Osteoblast (primary cell): Measurements from ENCODE around the gene QRFPR. TPM values are rescaled to one million over a fixed set of nuclear protein-coding genes. Genes with fewer than 3 reads are reported as not detected.
"Not testable (repeated sequence)": the region's sequence is repeated elsewhere in the genome, so short reads cannot be mapped to it uniquely, and the experiment has no call there.

ENCODE experiments used
- DNase-seq: peaks from one replicate; pipeline ENCODE4 v3.0.0; 2011; ENCODE audit warnings: low spot score, mixed read lengths; ENCODE audit not compliant: insufficient read length; ENCODE audit errors: missing footprints
- H2AFZ ChIP-seq: 2 replicates; pipeline ENCODE4 v1.6.0; 2011; ENCODE audit warnings: mild to moderate bottlenecking, low read length
- H3K27ac ChIP-seq: 2 replicates; pipeline ENCODE4 v1.5.1; 2011; ENCODE audit warnings: mild to moderate bottlenecking, low read depth, low read length, moderate library complexity
- H3K27me3 ChIP-seq: 2 replicates; pipeline ENCODE4 v1.6.0; 2012; ENCODE audit warnings: mild to moderate bottlenecking, control low read depth, inconsistent platforms, low read length, moderate library complexity; ENCODE audit not compliant: insufficient read depth
- H3K36me3 ChIP-seq: 2 replicates; pipeline ENCODE4 v1.5.1; 2011; ENCODE audit warnings: mild to moderate bottlenecking, low read length, control low read depth, moderate library complexity; ENCODE audit not compliant: insufficient read depth
- H3K4me1 ChIP-seq: 2 replicates; pipeline ENCODE4 v1.5.1; 2011; ENCODE audit warnings: mild to moderate bottlenecking, low read length, control low read depth, moderate library complexity; ENCODE audit not compliant: insufficient read depth
- H3K4me2 ChIP-seq: 2 replicates; pipeline ENCODE4 v1.6.0; 2011; ENCODE audit warnings: mild to moderate bottlenecking, low read length; ENCODE audit not compliant: insufficient read depth
- H3K4me3 ChIP-seq: fragments of 200-600 bp; sonication (generic); 3 replicates; pipeline ENCODE4 v1.5.1; 2012; ENCODE audit warnings: mild to moderate bottlenecking, low read length, inconsistent platforms; ENCODE audit not compliant: insufficient read depth
- H3K79me2 ChIP-seq: 2 replicates; pipeline ENCODE4 v1.6.0; 2012; ENCODE audit warnings: mild to moderate bottlenecking, low read length, control low read depth, inconsistent platforms; ENCODE audit not compliant: insufficient read depth
- H3K9me3 ChIP-seq: 2 replicates; pipeline ENCODE4 v1.5.1; 2011; ENCODE audit warnings: low read depth, low read length, control low read depth
- H4K20me1 ChIP-seq: 2 replicates; pipeline ENCODE4 v1.6.0; 2012; ENCODE audit warnings: mild to moderate bottlenecking, low read length, control low read depth; ENCODE audit not compliant: insufficient read depth
- total RNA-seq: library from RNA; depleted of rRNA; stranded (reverse); fragments of >200 nt; gene quantifications from 2 replicates; pipeline ENCODE4 v1.2.3, GENCODE V29; 2012
- TF ChIP-seq, protein P1 (sequence below): IDR thresholded peaks from 2 replicates; pipeline ENCODE4 v1.5.1; 2011; ENCODE audit warnings: mild to moderate bottlenecking, low read depth, low read length, moderate library complexity; ENCODE audit errors: extremely low read depth

QRFPR gene
- total RNA-seq, result not detected in 2 replicates

- Histone ChIP-seq H2AFZ (peak within 1 kb of the TSS; percentile 23), H3K79me2 (no peaks in the 10 kb centered on the region), H3K4me1 (no peaks in the 10 kb centered on the region), H3K36me3 (no peaks in the 10 kb centered on the region), H3K9me3 (no peaks in the 10 kb centered on the region), H3K4me2 (peak within 1 kb of the TSS; percentile 43), H4K20me1 (no peaks in the 10 kb centered on the region), H3K27ac (no peak within 1 kb of the TSS), H3K27me3 (peaks cover 55% of the 10 kb centered on the region), H3K4me3 (peak within 1 kb of the TSS; percentile 37)
- TF ChIP-seq, protein P1, sequence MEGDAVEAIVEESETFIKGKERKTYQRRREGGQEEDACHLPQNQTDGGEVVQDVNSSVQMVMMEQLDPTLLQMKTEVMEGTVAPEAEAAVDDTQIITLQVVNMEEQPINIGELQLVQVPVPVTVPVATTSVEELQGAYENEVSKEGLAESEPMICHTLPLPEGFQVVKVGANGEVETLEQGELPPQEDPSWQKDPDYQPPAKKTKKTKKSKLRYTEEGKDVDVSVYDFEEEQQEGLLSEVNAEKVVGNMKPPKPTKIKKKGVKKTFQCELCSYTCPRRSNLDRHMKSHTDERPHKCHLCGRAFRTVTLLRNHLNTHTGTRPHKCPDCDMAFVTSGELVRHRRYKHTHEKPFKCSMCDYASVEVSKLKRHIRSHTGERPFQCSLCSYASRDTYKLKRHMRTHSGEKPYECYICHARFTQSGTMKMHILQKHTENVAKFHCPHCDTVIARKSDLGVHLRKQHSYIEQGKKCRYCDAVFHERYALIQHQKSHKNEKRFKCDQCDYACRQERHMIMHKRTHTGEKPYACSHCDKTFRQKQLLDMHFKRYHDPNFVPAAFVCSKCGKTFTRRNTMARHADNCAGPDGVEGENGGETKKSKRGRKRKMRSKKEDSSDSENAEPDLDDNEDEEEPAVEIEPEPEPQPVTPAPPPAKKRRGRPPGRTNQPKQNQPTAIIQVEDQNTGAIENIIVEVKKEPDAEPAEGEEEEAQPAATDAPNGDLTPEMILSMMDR, result no peak
- DNase-seq, result no peak
Observed at GRCh38 chr4:121380776-121381462, at the start of gene QRFPR. QRFPR (minus strand) TSS chr4:121381018; CDS start chr4:121380647, 371 bp downstream.

DNA sequence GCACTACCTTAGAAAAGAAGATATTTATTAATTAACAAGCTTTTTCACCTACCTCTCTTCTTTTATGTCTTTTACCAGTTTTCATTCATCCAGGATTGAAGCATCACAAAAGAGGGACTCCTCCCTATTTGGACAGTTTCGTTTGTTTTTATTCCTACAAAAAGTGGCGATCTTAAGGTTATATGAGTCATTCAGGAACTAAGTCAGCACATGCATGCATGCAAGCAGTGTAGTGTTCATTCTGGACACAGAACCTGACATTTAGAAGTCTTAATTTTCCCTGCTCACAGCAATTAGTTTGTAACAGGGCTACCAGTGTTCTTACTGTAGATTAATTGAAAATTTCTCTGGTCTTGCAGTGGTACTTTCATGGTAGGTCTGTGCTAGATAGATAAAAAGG, 47.9 kb upstream of the QRFPR start:
- H3K4me3 ChIP-seq, result no peak overlapping the region
- TF ChIP-seq, protein P1, result no peak
- no peaks in the 10 kb centered on the region for H3K36me3 ChIP-seq
- no peak for DNase-seq
- peak overlapping the region; percentile 33 for H2AFZ ChIP-seq
- no peaks in the 10 kb centered on the region for H3K4me1 ChIP-seq
- H3K79me2 ChIP-seq, result no peaks in the 10 kb centered on the region
- H4K20me1 ChIP-seq, result no peaks in the 10 kb centered on the region
- H3K9me3 ChIP-seq, result no peaks in the 10 kb centered on the region
- H3K27me3 ChIP-seq, result no peaks in the 10 kb centered on the region
- H3K27ac ChIP-seq, result no peak overlapping the region
- no peak overlapping the region for H3K4me2 ChIP-seq

GRCh38 chr4:121421594-121421993, 40.8 kb upstream of the QRFPR start:
- H4K20me1 ChIP-seq, result no peaks in the 10 kb centered on the region
- no peak for DNase-seq

GRCh38 chr4:121411151-121411744, 30.4 kb upstream of the QRFPR start:
- TF ChIP-seq, protein P1, result no peak
- Histone ChIP-seq H3K4me3 (no peak overlapping the region), H3K27ac (no peak overlapping the region), H3K4me1 (no peaks in the 10 kb centered on the region), H3K79me2 (no peaks in the 10 kb centered on the region), H2AFZ (no peak overlapping the region), H3K9me3 (no peaks in the 10 kb centered on the region), H3K36me3 (no peaks in the 10 kb centered on the region), H4K20me1 (no peaks in the 10 kb centered on the region), H3K4me2 (no peak overlapping the region), H3K27me3 (peaks cover 5% of the 10 kb centered on the region)
- DNase-seq, result no peak

More at GRCh38 chr4:121421594-121421993, 40.8 kb upstream of the QRFPR start:
- Histone ChIP-seq H3K27ac (no peak overlapping the region), H2AFZ (no peak overlapping the region), H3K79me2 (no peaks in the 10 kb centered on the region), H3K36me3 (no peaks in the 10 kb centered on the region), H3K4me1 (no peaks in the 10 kb centered on the region), H3K4me2 (no peak overlapping the region), H3K27me3 (no peaks in the 10 kb centered on the region), H3K9me3 (no peaks in the 10 kb centered on the region), H3K4me3 (no peak overlapping the region)
- TF ChIP-seq, protein P1, result peak; percentile 38

GRCh38 chr4:121408567-121408966, 27.7 kb upstream of the QRFPR start:
- not testable (repeated sequence) for H3K4me2 ChIP-seq, H3K27me3 ChIP-seq, H2AFZ ChIP-seq, H4K20me1 ChIP-seq, H3K4me3 ChIP-seq, H3K27ac ChIP-seq, H3K4me1 ChIP-seq, H3K79me2 ChIP-seq, H3K36me3 ChIP-seq, H3K9me3 ChIP-seq, DNase-seq
